LNCaP clone FGC (cell line): Measurements from ENCODE around the gene KREMEN2.

Source experiments
- DNase-seq: peaks from one replicate; pipeline ENCODE4 v3.0.0-alpha.2; 2011; ENCODE audit warnings: low read depth
- H3K4me3 ChIP-seq: 2 replicates; pipeline ENCODE4 v1.5.1; 2011; ENCODE audit warnings: mild to moderate bottlenecking, low read depth, low read length, control low read depth
- TF ChIP-seq, protein P1 (sequence below): IDR thresholded peaks from 2 replicates; pipeline ENCODE4 v1.5.1; 2012; ENCODE audit warnings: mild to moderate bottlenecking; ENCODE audit not compliant: control insufficient read depth, insufficient read depth; ENCODE audit errors: extremely low read depth

The KREMEN2 gene

DNA sequence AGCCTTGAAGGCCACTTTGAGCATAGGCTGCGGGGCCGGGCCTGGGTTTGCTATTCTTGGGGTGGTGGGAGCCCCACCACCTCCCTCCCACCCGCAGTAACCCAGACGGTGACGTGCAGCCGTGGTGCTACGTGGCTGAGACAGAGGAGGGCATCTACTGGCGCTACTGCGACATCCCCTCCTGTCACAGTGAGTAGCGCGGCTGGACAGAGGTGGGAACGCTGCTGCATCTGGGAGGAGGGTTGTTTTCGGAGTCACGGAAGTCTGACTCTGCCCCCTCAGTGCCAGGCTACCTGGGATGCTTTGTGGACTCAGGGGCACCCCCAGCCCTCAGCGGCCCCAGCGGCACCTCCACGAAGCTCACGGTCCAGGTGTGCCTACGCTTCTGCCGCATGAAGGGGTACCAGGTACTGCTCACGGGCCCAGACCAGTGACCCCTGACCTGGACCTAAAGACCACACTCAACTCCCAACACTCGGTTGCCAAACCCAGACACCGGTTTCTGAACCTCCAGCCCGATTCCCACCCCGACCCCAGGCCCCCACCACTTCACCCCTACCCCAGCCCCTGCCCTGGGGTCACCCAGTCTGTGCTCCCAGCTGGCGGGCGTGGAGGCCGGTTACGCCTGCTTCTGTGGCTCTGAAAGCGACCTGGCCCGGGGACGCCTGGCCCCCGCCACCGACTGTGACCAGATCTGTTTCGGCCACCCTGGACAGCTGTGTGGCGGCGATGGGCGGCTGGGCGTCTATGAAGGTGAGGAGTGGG is 2.1 kb downstream of the KREMEN2 start:
- no peak for DNase-seq
- TF ChIP-seq, protein P1, sequence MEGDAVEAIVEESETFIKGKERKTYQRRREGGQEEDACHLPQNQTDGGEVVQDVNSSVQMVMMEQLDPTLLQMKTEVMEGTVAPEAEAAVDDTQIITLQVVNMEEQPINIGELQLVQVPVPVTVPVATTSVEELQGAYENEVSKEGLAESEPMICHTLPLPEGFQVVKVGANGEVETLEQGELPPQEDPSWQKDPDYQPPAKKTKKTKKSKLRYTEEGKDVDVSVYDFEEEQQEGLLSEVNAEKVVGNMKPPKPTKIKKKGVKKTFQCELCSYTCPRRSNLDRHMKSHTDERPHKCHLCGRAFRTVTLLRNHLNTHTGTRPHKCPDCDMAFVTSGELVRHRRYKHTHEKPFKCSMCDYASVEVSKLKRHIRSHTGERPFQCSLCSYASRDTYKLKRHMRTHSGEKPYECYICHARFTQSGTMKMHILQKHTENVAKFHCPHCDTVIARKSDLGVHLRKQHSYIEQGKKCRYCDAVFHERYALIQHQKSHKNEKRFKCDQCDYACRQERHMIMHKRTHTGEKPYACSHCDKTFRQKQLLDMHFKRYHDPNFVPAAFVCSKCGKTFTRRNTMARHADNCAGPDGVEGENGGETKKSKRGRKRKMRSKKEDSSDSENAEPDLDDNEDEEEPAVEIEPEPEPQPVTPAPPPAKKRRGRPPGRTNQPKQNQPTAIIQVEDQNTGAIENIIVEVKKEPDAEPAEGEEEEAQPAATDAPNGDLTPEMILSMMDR: no peak
- H3K4me3 ChIP-seq: peak overlapping the region; percentile 23; the same call in 1 of the 2 replicates

DNA sequence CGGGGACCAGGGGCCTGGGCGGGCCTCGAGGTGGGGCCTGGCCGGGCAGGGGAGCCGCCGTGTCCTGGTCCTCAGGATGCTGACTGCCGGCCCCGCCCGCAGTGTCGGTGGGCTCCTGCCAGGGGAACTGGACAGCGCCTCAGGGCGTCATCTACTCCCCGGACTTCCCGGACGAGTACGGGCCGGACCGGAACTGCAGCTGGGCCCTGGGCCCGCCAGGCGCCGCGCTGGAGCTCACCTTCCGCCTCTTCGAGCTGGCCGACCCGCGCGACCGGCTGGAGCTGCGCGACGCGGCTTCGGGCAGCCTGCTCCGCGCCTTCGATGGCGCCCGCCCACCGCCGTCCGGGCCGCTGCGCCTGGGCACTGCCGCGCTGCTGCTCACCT is 2.7 kb downstream of the KREMEN2 start:
- DNase-seq: no peak
- TF ChIP-seq, protein P1: peak; percentile 43; the same call in 1 of the 2 replicates
- peak overlapping the region; percentile 23; the same call in 1 of the 2 replicates for H3K4me3 ChIP-seq

DNA sequence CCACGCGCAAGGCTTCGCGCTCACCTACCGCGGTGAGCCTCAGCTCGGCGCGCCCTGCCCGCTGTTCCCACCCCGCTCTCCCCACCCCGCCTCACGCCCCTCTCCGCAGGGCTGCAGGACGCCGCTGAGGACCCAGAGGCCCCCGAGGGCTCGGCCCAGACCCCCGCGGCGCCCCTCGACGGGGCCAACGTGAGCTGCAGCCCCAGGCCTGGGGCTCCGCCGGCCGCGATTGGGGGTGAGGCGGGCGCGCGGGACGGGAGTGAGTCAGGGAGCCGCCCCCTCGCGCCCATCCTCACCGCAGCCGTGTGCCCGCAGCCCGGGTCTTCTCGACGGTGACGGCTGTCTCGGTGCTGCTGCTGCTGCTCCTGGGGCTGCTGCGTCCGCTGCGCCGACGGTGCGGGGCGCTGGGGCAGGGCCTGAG is 3.1 kb downstream of the KREMEN2 start:
- DNase-seq: no peak
- no peak overlapping the region for H3K4me3 ChIP-seq
- TF ChIP-seq, protein P1: no peak

DNA sequence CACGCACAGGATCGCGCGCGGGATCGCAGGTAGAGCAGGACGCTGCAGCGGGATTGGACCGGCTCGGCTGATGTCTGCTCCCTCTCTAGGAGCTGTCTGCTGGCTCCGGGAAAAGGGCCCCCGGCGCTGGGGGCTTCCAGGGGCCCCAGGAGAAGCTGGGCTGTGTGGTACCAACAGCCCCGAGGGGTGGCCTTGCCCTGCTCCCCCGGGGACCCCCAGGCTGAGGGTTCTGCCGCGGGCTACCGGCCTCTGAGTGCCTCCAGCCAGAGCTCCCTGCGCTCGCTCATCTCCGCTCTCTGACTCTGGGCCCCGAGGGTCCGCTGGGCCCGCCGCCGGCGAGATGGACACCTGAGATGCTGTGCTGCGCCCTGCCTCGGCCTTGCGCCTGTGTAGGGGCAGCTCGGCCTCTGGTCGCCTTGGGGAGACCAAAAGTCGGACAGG is 3.7 kb downstream of the KREMEN2 start:
- DNase-seq: no peak
- H3K4me3 ChIP-seq: no peak overlapping the region
- TF ChIP-seq, protein P1: no peak

DNA sequence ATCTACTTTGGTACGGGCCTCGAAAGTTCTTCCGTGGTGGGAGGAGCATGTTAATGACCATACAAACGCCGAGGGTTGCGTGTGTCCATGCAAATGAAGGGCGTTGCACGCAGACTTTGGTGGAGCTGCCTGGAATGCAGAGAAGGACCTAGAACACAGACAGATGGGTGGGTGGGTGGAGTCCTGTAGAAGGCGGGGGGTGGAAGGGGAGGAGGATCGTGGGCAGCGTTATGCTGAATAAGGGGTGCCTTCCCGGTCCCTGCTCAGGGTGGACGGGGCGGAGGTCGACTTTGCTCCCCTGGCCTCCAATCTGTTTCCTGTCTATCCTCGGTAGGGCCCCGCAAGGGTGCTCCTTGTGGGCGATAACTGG is 4.3 kb downstream of the KREMEN2 start:
- TF ChIP-seq, protein P1: no peak
- no peak for DNase-seq
- peak overlapping the region; percentile 74 for H3K4me3 ChIP-seq

DNA sequence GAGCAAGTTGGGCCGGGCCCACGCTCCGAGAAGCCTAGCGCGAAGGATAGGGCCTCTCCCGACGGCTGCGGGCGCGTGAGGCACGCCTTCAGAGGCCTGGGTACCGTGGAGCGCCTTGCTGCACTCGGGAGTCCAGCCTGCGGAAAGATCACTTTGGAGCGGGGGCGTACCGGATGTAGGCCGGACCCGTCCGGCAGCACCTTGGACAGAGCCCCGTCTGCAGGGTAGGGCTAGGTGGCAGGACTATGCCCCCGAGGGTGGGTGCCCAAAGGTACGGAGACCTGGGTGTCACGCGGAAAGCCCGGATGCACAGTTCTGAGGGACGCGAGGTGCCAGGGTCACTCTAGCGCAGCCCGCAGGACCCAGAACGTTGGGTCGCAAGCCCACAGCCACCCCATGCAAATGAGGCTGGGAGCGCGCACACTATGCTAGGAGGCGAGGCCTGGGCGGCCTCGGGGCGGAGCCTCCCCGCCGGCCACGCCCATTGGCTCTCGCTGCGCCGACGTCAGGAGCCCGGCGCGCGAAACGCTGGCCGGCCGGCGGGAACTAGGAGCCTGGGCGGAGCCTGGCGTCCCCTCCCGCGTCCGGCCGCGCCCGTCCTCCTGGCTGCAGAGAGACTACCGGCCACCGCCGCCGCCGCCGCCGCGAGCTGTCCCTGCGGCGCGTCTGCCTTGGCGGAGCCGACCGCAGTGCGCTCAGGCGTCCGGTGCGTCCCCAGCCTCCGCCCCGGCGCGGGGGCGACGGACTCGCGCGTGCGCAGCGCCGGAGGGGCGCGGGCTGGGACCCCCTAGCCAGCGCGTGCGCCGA is 4.9 kb downstream of the KREMEN2 start, which contains the start of gene PAQR4:
Gene PAQR4, plus strand, starts transcription at position 611 of the 807 bp plus-strand sequence. CDS start 327 bp downstream, outside the sequence.
- TF ChIP-seq, protein P1: no peak
- H3K4me3 ChIP-seq: peak within 1 kb of the TSS; percentile 74
- peak; percentile 62 for DNase-seq
